ENCODE data around the gene PLD1.

Gene PLD1

DNA sequence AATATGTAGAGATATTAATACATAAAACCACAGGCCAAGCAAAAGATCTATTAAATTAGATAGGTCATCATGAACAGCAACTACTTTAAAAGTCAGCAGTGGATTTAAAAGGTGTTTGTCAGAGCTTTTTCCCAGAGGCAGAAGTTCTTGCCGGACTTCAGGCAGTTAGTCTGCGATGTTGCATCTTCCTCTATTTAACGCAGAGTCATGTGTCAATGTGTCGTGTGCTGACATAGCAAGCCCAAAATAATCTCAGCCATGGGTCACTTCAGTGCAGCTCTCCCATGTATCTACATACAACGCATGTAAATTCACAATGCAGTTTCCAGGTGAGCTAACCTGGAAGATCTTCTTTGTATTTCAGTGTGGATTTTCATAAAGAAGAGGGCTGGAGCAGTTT is 24.8 kb upstream of the PLD1 start:
- no peaks in the 10 kb centered on the region for H3K27me3 ChIP-seq (replicated peaks; ENCODE audit: control insufficient read depth, insufficient read depth, low read length)
- no peak for DNase-seq (ENCODE audit: extremely low read depth, insufficient read length)
- no peaks in the 10 kb centered on the region for H3K36me3 ChIP-seq (ENCODE audit: control insufficient read depth, insufficient read depth, low read length)
- no peak overlapping the region for H3K4me3 ChIP-seq (replicated peaks; ENCODE audit: low read depth, low read length)
- TF ChIP-seq, protein P1, sequence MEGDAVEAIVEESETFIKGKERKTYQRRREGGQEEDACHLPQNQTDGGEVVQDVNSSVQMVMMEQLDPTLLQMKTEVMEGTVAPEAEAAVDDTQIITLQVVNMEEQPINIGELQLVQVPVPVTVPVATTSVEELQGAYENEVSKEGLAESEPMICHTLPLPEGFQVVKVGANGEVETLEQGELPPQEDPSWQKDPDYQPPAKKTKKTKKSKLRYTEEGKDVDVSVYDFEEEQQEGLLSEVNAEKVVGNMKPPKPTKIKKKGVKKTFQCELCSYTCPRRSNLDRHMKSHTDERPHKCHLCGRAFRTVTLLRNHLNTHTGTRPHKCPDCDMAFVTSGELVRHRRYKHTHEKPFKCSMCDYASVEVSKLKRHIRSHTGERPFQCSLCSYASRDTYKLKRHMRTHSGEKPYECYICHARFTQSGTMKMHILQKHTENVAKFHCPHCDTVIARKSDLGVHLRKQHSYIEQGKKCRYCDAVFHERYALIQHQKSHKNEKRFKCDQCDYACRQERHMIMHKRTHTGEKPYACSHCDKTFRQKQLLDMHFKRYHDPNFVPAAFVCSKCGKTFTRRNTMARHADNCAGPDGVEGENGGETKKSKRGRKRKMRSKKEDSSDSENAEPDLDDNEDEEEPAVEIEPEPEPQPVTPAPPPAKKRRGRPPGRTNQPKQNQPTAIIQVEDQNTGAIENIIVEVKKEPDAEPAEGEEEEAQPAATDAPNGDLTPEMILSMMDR (IDR thresholded peaks at IDR 0.05; ENCODE audit: insufficient read depth, low read length, poor library complexity, severe bottlenecking), result no peak

GRCh38 chr3:171834461-171834801 is 24.1 kb upstream of the PLD1 start:
- TF ChIP-seq, protein P1 (IDR thresholded peaks at IDR 0.05; ENCODE audit: insufficient read depth, low read length, poor library complexity, severe bottlenecking), result no peak
- Histone ChIP-seq H3K27me3 (replicated peaks; ENCODE audit: control insufficient read depth, insufficient read depth, low read length) (no peaks in the 10 kb centered on the region), H3K36me3 (ENCODE audit: control insufficient read depth, insufficient read depth, low read length) (no peaks in the 10 kb centered on the region), H3K4me3 (replicated peaks; ENCODE audit: low read depth, low read length) (no peak overlapping the region)
- DNase-seq (ENCODE audit: extremely low read depth, insufficient read length), result no peak

GRCh38 chr3:171833789-171834460 is 23.6 kb upstream of the PLD1 start:
- no peaks in the 10 kb centered on the region for H3K27me3 ChIP-seq (replicated peaks; ENCODE audit: control insufficient read depth, insufficient read depth, low read length)
- TF ChIP-seq, protein P1 (IDR thresholded peaks at IDR 0.05; ENCODE audit: insufficient read depth, low read length, poor library complexity, severe bottlenecking), result peak; percentile 51
- DNase-seq (ENCODE audit: extremely low read depth, insufficient read length), result no peak
- H3K36me3 ChIP-seq (ENCODE audit: control insufficient read depth, insufficient read depth, low read length), result no peaks in the 10 kb centered on the region
- no peak overlapping the region for H3K4me3 ChIP-seq (replicated peaks; ENCODE audit: low read depth, low read length)

DNA sequence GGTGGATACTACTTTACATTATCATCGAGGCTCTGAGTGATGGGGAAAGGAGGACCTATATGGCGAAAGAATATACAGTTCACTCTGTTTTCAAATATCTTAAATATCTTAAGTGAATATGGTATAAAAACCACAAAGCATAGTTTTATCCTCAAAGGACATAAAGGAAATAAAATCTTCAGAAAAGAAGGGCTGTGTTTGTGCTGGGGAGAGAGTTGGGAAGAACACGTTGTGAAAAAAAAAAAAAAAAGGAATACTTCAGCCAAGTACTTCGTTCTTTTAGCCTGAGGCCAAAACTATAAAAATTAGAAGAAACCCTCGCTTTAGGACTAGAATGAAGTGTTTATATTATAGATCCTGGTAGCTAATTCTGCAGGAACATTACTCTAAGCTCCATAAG is 22.7 kb upstream of the PLD1 start:
- H3K27me3 ChIP-seq (replicated peaks; ENCODE audit: control insufficient read depth, insufficient read depth, low read length), result no peaks in the 10 kb centered on the region
- no peak for DNase-seq (ENCODE audit: extremely low read depth, insufficient read length)
- TF ChIP-seq, protein P1 (IDR thresholded peaks at IDR 0.05; ENCODE audit: insufficient read depth, low read length, poor library complexity, severe bottlenecking), result no peak
- no peaks in the 10 kb centered on the region for H3K36me3 ChIP-seq (ENCODE audit: control insufficient read depth, insufficient read depth, low read length)
- no peak overlapping the region for H3K4me3 ChIP-seq (replicated peaks; ENCODE audit: low read depth, low read length)

GRCh38 chr3:171831936-171832335 is 21.7 kb upstream of the PLD1 start:
- H3K4me3 ChIP-seq (replicated peaks; ENCODE audit: low read depth, low read length), result no peak overlapping the region
- no peaks in the 10 kb centered on the region for H3K36me3 ChIP-seq (ENCODE audit: control insufficient read depth, insufficient read depth, low read length)
- TF ChIP-seq, protein P1 (IDR thresholded peaks at IDR 0.05; ENCODE audit: insufficient read depth, low read length, poor library complexity, severe bottlenecking), result no peak
- DNase-seq (ENCODE audit: extremely low read depth, insufficient read length), result no peak
- H3K27me3 ChIP-seq (replicated peaks; ENCODE audit: control insufficient read depth, insufficient read depth, low read length), result no peaks in the 10 kb centered on the region

GRCh38 chr3:171830518-171830875 is 20.2 kb upstream of the PLD1 start:
- H3K27me3 ChIP-seq (replicated peaks; ENCODE audit: control insufficient read depth, insufficient read depth, low read length), result no peaks in the 10 kb centered on the region
- no peak overlapping the region for H3K4me3 ChIP-seq (replicated peaks; ENCODE audit: low read depth, low read length)
- no peaks in the 10 kb centered on the region for H3K36me3 ChIP-seq (ENCODE audit: control insufficient read depth, insufficient read depth, low read length)
- DNase-seq (ENCODE audit: extremely low read depth, insufficient read length), result no peak
- TF ChIP-seq, protein P1 (IDR thresholded peaks at IDR 0.05; ENCODE audit: insufficient read depth, low read length, poor library complexity, severe bottlenecking), result no peak

All from GM06990 (cell line).